ENCODE data around the gene ZBTB6. TPM values are rescaled to one million over a fixed set of nuclear protein-coding genes. Genes with fewer than 3 reads are reported as not detected.

Gene ZBTB6
- total RNA-seq, 1 donor from 2014 or later, result 10.9 TPM

DNA sequence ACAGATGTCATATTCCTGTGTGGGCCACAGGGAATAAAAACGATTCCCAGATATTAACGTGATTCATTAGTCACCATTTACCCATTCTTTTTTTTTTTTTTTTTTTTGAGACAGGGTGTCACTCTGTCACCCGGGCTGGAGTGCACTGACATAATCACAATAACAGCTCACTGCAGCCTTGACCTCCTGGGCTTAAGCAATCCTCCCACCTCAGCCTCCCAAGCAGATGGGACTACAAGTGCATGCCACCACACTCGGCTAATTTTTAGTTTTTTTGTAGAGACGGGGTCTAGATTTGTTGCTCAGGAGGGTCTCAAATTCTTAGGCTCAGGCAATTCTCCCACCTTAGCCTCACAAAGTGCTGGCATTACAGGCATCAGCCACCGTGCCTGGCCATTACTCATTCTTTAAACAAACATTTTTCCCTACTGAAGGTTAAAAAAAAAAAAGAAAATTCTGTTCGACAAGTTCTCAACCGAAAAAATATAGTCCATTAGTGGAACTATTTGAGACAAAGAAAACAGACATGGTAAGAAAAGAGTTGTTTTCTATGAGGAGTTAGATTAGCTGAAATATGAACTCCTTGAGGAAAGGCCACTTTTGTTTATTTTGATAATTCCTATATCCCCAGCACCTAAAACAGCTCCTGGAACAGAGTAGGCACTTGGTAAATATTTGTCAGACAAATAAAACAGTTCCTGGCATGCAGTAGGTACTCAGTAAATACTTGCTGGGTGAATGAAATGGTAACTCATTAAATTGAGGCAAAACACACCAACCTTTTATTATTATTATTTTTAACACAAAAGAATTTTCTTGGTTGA is 52.6 kb downstream of the ZBTB6 start:
- H3K4me1 Mint-ChIP-seq (ENCODE audit: low read depth), result peaks cover 4% of the 10 kb centered on the region
- no peaks in the 10 kb centered on the region for H3K27me3 Mint-ChIP-seq (ENCODE audit: low read depth)
- no peak overlapping the region for H3K4me3 Mint-ChIP-seq (ENCODE audit: low read depth)
- peaks cover 69% of the 10 kb centered on the region for H3K36me3 Mint-ChIP-seq (ENCODE audit: low read depth)
- H3K27ac Mint-ChIP-seq, result no peak overlapping the region
- H3K9me3 Mint-ChIP-seq, result no peaks in the 10 kb centered on the region
- DNase-seq (ENCODE audit: low spot score), result no peak
- intact Hi-C loops (cut with micrococcal nuclease), result no loop called here

Other genes starting within 250 kb of the ZBTB6 start
- gene OR1L3, start 238.2 kb downstream of the ZBTB6 start, total RNA-seq, result not detected in 2 replicates
- not detected in 2 replicates for gene OR1L4, start 189.3 kb downstream of the ZBTB6 start, total RNA-seq
- not detected in 2 replicates for gene OR1L6, start 171.0 kb downstream of the ZBTB6 start, total RNA-seq
- not detected in 2 replicates for gene OR5C1, start 124.4 kb downstream of the ZBTB6 start, total RNA-seq
- not detected in 2 replicates for gene OR1K1, start 113.2 kb downstream of the ZBTB6 start, total RNA-seq
- gene PDCL, start 84.7 kb downstream of the ZBTB6 start, total RNA-seq, result 20.4 and 22.6 TPM in 2 replicates
- gene RC3H2, start 8.0 kb downstream of the ZBTB6 start, total RNA-seq, result 37.0 and 38.3 TPM in 2 replicates
- 7.4 and 8.2 TPM in 2 replicates for gene ZBTB26, start 18.2 kb upstream of the ZBTB6 start, total RNA-seq
- 26.5 and 29.2 TPM in 2 replicates for gene RABGAP1, start 27.7 kb upstream of the ZBTB6 start, total RNA-seq
- gene GPR21, start 120.3 kb upstream of the ZBTB6 start, total RNA-seq, result 0.59 and 1.0 TPM in 2 replicates